Measurements from ENCODE around the gene SYPL2. TPM values are rescaled to one million over a fixed set of nuclear protein-coding genes. Genes with fewer than 3 reads are reported as not detected.

SYPL2 gene
- polyA plus RNA-seq, 2 donors, result 0.16 to 0.38 TPM

Other genes starting within 250 kb of the SYPL2 start
- gene CELSR2, start 217.0 kb upstream of the SYPL2 start, polyA plus RNA-seq, result 10 to 100 TPM; 17.4 to 19.4 TPM
- 10 to 100 TPM in 1 of 2 donors, 1 to 10 TPM in 1; 6.3 to 10.4 TPM for gene PSRC1, start 183.4 kb upstream of the SYPL2 start, polyA plus RNA-seq
- gene MYBPHL, start 159.5 kb upstream of the SYPL2 start, polyA plus RNA-seq, result under 1 TPM; 0.08 to 0.14 TPM
- gene SORT1, start 68.6 kb upstream of the SYPL2 start, polyA plus RNA-seq, result 10 to 100 TPM; 25.3 to 34.9 TPM
- gene PSMA5, start 40.1 kb upstream of the SYPL2 start, polyA plus RNA-seq, result 10 to 100 TPM; 19.5 to 63.6 TPM
- gene ATXN7L2, start 17.4 kb downstream of the SYPL2 start, polyA plus RNA-seq, result 1 to 10 TPM; 3.6 to 6.4 TPM
- 1 to 10 TPM; 3.7 to 4.8 TPM for gene CYB561D1, start 27.5 kb downstream of the SYPL2 start, polyA plus RNA-seq
- 1 to 10 TPM in 1 of 2 donors, under 1 TPM in 1; 0.71 to 1.6 TPM for gene AMIGO1, start 43.2 kb downstream of the SYPL2 start, polyA plus RNA-seq
- gene GPR61, start 73.3 kb downstream of the SYPL2 start, polyA plus RNA-seq, result under 1 TPM in 1 of 2 donors, not detected in 1; 0.06 TPM
- gene GNAI3, start 82.1 kb downstream of the SYPL2 start, polyA plus RNA-seq, result 1 to 10 TPM; 3.5 to 6.8 TPM
- not detected for gene GNAT2, start 153.1 kb downstream of the SYPL2 start, polyA plus RNA-seq
- 10 to 100 TPM; 15.7 to 16.3 TPM for gene AMPD2, start 153.3 kb downstream of the SYPL2 start, polyA plus RNA-seq
- 10 to 100 TPM; 22.9 to 26.4 TPM for gene GSTM4, start 189.6 kb downstream of the SYPL2 start, polyA plus RNA-seq
- gene GSTM2, start 201.5 kb downstream of the SYPL2 start, polyA plus RNA-seq, result 100 to 1,000 TPM in 1 of 2 donors, 10 to 100 TPM in 1; 52.0 to 130 TPM
- gene GSTM1, start 221.3 kb downstream of the SYPL2 start, polyA plus RNA-seq, result 100 to 1,000 TPM; 125 to 132 TPM
- 1 to 10 TPM; 1.6 to 2.2 TPM for gene GSTM5, start 245.7 kb downstream of the SYPL2 start, polyA plus RNA-seq